Left ventricle myocardium inferior (tissue), 1 donor: ENCODE data around the gene DOCK9. TPM values are rescaled to one million over a fixed set of nuclear protein-coding genes. Genes with fewer than 3 reads are reported as not detected.

Experiments
- DNase-seq: peaks from one replicate; pipeline ENCODE4 v3.0.0-alpha.2; 2020
- H3K27ac ChIP-seq: fragments of 200-600 bp; replicated peaks from 2 replicates; pipeline ENCODE4 v1.8.0; 2021
- H3K27me3 ChIP-seq: fragments of 200-600 bp; 2 replicates; pipeline ENCODE4 v1.8.0; 2021; ENCODE audit warnings: low read depth
- H3K36me3 ChIP-seq: fragments of 200-600 bp; 2 replicates; pipeline ENCODE4 v1.8.0; 2021
- H3K4me1 ChIP-seq: fragments of 200-600 bp; 2 replicates; pipeline ENCODE4 v1.8.0; 2021
- H3K4me3 ChIP-seq: fragments of 200-600 bp; 2 replicates; pipeline ENCODE4 v1.8.0; 2021; ENCODE audit warnings: mild to moderate bottlenecking, moderate library complexity
- H3K9me3 ChIP-seq: fragments of 200-600 bp; replicated peaks from 2 replicates; pipeline ENCODE4 v1.8.0; 2021
- CTCF ChIP-seq: fragments of 200-600 bp; IDR thresholded peaks from 2 replicates; pipeline ENCODE4 v1.8.0; 2021; ENCODE audit warnings: antibody characterized with exemption, mild to moderate bottlenecking, borderline replicate concordance
- intact Hi-C: fragments of 100-400 bp; cut with micrococcal nuclease; formaldehyde crosslinking; loops from one replicate; pipeline ENCODE4 v1.11.0; 2022
- total RNA-seq: library from RNA; stranded (reverse); fragmentation: NEBNext Ultra II Directional; extraction: Animal tissue kit (Norgen Biotek cat#: 25700); gene quantifications from one replicate; pipeline ENCODE4 v1.2.1, GENCODE V29; 2021
- donor health status: DM: no; HTN: yes; CAD: no; lungs with severe emphysema.

The DOCK9 gene
- total RNA-seq, 1 donor from 2014 or later, result 36.8 TPM

GRCh38 chr13:98970330-98970729 lies 7.5 kb downstream of the DOCK9 start:
- H3K36me3 ChIP-seq, result no peaks in the 10 kb centered on the region
- peak overlapping the region; percentile 70 for H3K27ac ChIP-seq
- DNase-seq, result peak; percentile 37
- intact Hi-C loops, result loop anchor here (10.0 kb wide), 1 partner anchor 56 kb away; no protein-coding TSS in a partner anchor
- no peaks in the 10 kb centered on the region for H3K9me3 ChIP-seq
- peak overlapping the region; percentile 22 for H3K4me3 ChIP-seq
- TF ChIP-seq CTCF, result no peak
- H3K27me3 ChIP-seq, result no peaks in the 10 kb centered on the region
- H3K4me1 ChIP-seq, result peaks cover 96% of the 10 kb centered on the region

- DNase-seq, result no peak
- no peak overlapping the region for H3K4me3 ChIP-seq
- intact Hi-C loops, result no loop called here
- H3K27me3 ChIP-seq, result no peaks in the 10 kb centered on the region
- H3K36me3 ChIP-seq, result no peaks in the 10 kb centered on the region
- H3K9me3 ChIP-seq, result no peaks in the 10 kb centered on the region
- H3K27ac ChIP-seq, result no peak overlapping the region
- no peak for TF ChIP-seq CTCF
- H3K4me1 ChIP-seq, result peaks cover 98% of the 10 kb centered on the region
These were observed 10.4 kb downstream of the DOCK9 start for GRCh38 chr13:98967491-98967890.

- DNase-seq, result no peak
- peaks cover 100% of the 10 kb centered on the region for H3K4me1 ChIP-seq
- intact Hi-C loops, result no loop called here
- no peaks in the 10 kb centered on the region for H3K27me3 ChIP-seq
- no peak overlapping the region for H3K4me3 ChIP-seq
- no peak for TF ChIP-seq CTCF
- peak overlapping the region; percentile 82 for H3K27ac ChIP-seq
- no peaks in the 10 kb centered on the region for H3K9me3 ChIP-seq
- no peaks in the 10 kb centered on the region for H3K36me3 ChIP-seq
These were observed 11.8 kb downstream of the DOCK9 start for GRCh38 chr13:98966019-98966418.

- Histone ChIP-seq H3K27me3 (no peaks in the 10 kb centered on the region), H3K4me1 (peaks cover 100% of the 10 kb centered on the region), H3K36me3 (no peaks in the 10 kb centered on the region), H3K27ac (peak overlapping the region; percentile 82), H3K9me3 (no peaks in the 10 kb centered on the region), H3K4me3 (peak overlapping the region; percentile 6)
- no peak for TF ChIP-seq CTCF
- intact Hi-C loops, result no loop called here
- no peak for DNase-seq
These were observed 12.5 kb downstream of the DOCK9 start for GRCh38 chr13:98965325-98965724.

GRCh38 chr13:98963917-98964316 lies 13.9 kb downstream of the DOCK9 start:
- intact Hi-C loops, result no loop called here
- Histone ChIP-seq H3K27ac (peak overlapping the region; percentile 82), H3K4me3 (no peak overlapping the region), H3K4me1 (peaks cover 100% of the 10 kb centered on the region), H3K9me3 (no peaks in the 10 kb centered on the region), H3K36me3 (no peaks in the 10 kb centered on the region), H3K27me3 (no peaks in the 10 kb centered on the region)
- no peak for TF ChIP-seq CTCF
- no peak for DNase-seq
